Effector CD4-positive, alpha-beta T cell (primary cell): ENCODE results near the gene STX8.

Experiments used
- DNase-seq: peaks from one replicate; pipeline ENCODE4 v3.0.0-alpha.2; 2020

Gene STX8

GRCh38 chr17:9435165-9435564 is 140.5 kb downstream of the STX8 start:
- no peak for DNase-seq

- no peak for DNase-seq
Measured at GRCh38 chr17:9434642-9435057, 141.0 kb downstream of the STX8 start.

GRCh38 chr17:9432934-9433421 is 142.6 kb downstream of the STX8 start:
- no peak for DNase-seq

GRCh38 chr17:9432134-9432885 is 143.3 kb downstream of the STX8 start:
- no peak for DNase-seq

DNA sequence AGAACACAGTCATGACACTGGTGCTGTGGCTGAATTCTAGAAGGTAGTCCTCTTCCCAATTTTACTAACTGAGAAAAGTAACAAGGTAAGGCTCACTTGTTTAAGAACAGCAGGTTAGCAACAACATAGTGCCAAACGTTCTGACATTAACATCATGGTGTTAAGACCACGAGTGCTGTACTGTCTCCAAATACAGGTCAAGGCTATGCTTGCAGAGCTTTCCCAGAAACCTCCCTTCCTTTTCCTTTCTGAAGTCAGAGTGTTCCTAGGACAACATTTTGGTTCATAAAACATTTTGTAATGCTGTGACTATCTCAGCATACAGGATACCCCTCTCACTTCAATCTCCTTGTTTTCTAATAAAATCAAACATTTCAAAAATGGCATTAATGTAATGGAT is 144.0 kb downstream of the STX8 start:
- DNase-seq: no peak

- no peak for DNase-seq
Measured at GRCh38 chr17:9427465-9428315, 147.9 kb downstream of the STX8 start.

- DNase-seq: no peak
Measured at GRCh38 chr17:9424071-9424640, 151.5 kb downstream of the STX8 start.

- no peak for DNase-seq
Measured at GRCh38 chr17:9421525-9421924, 154.1 kb downstream of the STX8 start.

- no peak for DNase-seq
Measured at GRCh38 chr17:9419932-9420453, 155.6 kb downstream of the STX8 start.

DNA sequence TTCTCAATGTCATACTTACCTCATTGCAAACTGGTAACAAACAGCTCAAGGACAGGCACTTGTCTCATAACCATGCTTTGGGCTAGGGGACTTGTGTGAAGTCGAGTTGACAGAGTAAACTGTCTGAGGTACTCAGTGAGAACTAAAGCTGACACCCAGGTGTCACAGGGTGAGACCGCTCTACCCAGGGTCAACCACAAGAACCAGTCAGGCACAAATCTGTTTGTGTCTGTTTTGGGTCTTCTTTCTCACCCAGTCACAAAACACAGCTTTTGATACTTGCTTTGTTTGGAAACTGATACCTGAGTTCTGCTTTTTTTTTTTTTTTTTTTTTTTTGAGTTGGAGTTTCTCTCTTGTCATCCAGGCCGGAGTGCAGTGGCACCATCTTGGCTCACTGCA is 161.1 kb downstream of the STX8 start:
- no peak for DNase-seq

DNA sequence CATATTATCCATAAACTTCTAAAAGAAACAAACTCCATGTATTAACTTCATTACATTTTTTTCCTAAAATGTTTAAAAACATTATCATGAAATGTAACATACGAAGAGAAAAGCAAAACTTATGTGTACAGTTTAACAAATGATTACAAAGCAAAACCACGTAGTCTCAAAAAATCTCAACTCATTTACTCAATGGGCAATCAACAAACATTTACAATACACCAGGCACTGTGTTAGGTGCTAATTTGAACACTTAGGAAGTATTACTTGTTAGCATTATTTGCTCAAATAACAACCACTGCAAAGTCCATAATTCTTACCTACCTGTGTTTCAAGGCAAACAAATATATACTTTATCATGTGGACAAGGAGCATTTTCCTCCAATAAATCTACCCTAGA is 164.9 kb downstream of the STX8 start:
- no peak for DNase-seq

DNA sequence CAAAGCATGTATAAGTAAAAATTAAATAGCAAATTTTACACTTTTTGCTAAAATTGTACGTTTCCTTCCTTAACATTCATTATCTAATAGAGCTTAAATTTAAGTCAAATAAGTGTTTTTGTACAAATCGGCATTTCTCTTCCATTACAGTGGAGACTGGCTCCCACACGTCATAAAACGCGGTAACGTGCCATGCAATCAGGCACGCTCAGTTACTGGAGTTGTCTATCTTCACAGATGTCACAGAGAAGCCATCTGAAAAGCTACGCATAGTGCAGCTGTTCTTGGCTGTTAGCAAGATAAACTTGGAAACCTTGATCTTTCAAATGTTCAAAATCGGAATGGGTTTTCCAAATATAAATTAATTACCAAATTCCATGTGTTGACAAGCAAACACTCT is 165.3 kb downstream of the STX8 start:
- no peak for DNase-seq

- DNase-seq: no peak
Measured at GRCh38 chr17:9409878-9410277, 165.7 kb downstream of the STX8 start.

GRCh38 chr17:9408868-9409829 is 166.5 kb downstream of the STX8 start:
- no peak for DNase-seq

GRCh38 chr17:9408381-9408780 is 167.2 kb downstream of the STX8 start:
- no peak for DNase-seq

- no peak for DNase-seq
Measured at GRCh38 chr17:9406046-9406606, 169.5 kb downstream of the STX8 start.

- DNase-seq: no peak
Measured at GRCh38 chr17:9403257-9403656, 172.4 kb downstream of the STX8 start.

- no peak for DNase-seq
Measured at GRCh38 chr17:9402590-9403199, 172.9 kb downstream of the STX8 start.

DNA sequence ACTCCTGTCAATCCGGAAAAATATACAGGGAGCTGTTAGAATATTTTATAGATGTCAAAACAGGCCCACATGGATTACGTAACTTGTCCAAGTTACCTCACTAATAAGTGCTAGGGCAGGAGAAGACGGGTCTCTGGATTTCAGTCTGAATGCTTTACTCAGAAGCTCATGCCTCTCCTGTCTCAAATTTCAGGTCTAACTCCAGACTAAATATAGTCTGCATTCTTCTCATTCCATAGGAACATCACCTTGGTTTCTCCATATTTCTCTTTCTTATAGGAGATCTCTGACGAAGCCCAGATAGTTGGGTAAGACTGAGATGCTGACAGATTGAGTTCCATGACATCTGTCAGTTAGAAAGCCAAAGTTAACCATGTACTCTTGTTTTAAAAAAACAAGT is 174.2 kb downstream of the STX8 start:
- no peak for DNase-seq

- no peak for DNase-seq
Measured at GRCh38 chr17:9389111-9389527, 186.5 kb downstream of the STX8 start.

- DNase-seq: no peak
Measured at GRCh38 chr17:9386401-9386800, 189.2 kb downstream of the STX8 start.
